GM19025 (cell line): ENCODE measurements around the gene TBC1D8.
"Not testable (repeated sequence)": the region's sequence is repeated elsewhere in the genome, so short reads cannot be mapped to it uniquely, and the experiment has no call there.

Source experiments
- ATAC-seq: cut with Tn5 transposase; IDR thresholded peaks from one replicate; pipeline ENCODE4 v1.9.1; 2021; ENCODE audit warnings: mild to moderate bottlenecking, low read depth, moderate library complexity; ENCODE audit not compliant: unreplicated experiment

Gene TBC1D8

GRCh38 chr2:101081375-101081907, 69.7 kb downstream of the TBC1D8 start:
- ATAC-seq, result no peak

DNA sequence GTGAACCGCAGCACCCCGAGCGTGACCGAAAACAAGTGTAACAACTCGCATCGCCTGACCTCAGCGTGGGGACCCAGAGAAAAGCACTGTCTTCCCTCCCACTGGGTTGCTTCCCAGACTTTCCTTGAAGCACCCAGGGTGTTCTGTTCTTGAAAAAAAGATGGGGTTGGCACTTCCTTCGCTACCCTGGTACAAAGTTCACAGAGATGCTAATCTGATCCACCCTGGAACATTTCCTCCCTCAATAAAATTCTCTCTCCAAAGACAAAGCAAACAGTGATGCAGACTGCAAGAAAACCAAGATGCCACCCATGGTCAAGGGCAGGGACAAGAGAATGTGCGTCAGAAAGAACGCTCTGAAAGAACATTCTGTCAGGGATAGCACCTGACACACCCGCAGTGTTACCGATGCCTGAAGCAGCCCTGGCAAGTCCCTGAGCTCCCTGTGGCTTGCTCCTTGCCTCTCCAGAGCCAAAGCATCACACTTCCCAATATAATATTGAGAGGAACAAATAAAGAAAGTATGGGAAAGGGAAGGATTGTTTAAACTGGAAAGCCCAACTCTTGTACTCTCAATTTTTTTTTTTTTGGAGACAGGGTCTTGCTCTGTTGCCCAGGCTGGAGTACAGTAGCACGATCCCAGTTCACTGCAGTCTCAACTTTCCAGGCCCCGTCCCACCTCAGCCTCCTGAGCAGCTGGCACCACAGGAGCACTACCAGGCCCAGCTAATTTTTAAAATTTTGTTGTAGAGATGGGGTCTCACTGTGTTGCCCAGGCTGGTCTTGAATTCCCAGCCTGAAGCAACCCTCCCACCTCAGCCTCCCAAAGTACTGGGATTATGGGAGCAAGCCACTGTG, 70.7 kb downstream of the TBC1D8 start:
- ATAC-seq, result no peak

DNA sequence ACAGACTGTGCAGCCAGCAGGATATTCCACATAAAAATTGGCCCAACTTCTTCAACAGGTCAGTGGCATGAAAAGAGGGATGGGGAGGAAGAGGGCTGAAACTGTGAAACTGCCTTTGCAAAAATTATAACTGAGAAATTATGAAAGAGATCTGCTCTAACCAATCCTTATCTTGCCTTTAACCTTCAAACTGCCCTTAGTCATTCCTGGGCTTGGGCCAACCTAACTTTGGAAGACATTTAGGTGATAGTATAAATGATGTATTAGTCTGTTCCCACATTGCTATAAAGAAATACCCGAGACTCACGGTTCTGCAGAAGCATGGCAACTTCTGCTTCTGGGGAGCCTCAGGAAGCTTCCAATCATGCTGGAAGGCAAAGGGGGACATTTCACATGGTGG, 74.6 kb downstream of the TBC1D8 start:
- ATAC-seq, result no peak

GRCh38 chr2:101064868-101065549, 86.2 kb downstream of the TBC1D8 start:
- peak; percentile 57 for ATAC-seq

DNA sequence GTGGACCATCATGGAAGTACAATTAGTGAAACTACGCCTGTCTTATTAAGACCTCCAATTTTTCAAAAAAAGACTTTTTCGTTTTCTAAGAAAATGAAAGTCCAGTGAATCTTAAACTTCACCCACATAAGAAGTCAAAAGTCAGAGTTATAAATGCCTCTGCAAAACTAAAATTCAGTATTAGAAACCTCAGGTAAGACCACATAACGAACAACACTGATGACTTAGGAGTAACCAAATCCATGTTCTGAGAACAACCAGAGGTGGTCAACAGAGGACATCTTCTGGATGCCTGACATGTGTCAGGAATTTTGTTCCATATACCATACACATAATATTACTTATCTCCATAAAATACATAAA, 86.7 kb downstream of the TBC1D8 start:
- no peak for ATAC-seq

DNA sequence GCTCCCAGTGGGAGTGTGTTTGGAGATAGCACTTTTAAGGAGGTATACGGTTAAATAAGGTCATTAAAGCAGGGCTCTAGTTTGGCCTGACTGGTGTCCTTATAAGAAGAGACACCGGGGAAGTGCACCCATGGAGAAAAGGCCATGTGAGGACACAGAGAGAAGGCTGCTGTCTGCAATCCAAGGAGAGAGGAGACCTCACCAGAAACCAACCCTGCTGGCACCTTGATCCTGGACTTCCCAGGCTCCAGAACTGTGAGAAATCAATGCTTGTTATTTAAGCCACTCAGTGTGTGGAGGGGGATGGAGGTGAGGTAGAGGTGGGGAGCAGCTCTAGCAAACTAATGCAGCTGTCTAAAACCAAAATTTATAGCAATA, 87.1 kb downstream of the TBC1D8 start:
- ATAC-seq, result no peak

GRCh38 chr2:101063352-101064124, 87.6 kb downstream of the TBC1D8 start:
- ATAC-seq, result no peak

DNA sequence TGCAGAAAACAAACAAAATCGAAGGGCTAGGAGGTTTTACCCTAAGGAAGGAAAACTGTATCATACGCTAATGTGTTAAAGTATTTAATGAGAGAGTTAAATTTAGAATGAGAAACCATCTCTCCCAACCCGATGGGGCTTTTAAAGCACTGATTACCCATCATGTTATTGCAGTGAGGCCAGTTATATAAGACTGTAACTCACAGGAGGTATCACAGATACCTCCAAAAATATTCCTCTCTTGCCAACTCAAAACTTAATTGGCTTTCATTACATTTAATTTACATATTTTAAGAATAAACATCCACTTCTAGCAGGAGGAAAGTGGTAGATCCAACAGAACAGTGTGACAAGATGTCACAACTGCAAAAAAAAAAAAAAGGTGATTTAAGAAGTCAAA, 92.8 kb downstream of the TBC1D8 start:
- ATAC-seq, result no peak

GRCh38 chr2:101057051-101057933, 93.9 kb downstream of the TBC1D8 start:
- ATAC-seq, result no peak

DNA sequence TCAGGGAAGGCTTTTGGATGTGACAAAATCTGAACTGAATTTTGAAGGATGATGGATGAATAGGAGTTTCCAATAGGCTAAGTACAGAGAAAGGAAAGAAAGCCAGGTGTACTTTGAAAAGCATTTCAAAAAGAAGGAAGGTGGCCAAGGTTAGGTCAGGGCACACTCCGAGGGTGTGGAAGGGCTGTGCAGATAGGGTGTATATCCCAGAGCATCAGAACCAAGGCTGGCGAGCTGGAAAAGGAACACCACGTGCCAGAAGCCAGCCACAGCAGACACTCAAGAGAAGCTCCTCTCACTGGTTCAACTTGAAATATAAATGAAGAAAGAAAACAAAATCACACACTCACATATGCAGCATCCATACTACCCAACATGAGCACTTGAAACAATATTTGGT, 98.1 kb downstream of the TBC1D8 start:
- no peak for ATAC-seq

DNA sequence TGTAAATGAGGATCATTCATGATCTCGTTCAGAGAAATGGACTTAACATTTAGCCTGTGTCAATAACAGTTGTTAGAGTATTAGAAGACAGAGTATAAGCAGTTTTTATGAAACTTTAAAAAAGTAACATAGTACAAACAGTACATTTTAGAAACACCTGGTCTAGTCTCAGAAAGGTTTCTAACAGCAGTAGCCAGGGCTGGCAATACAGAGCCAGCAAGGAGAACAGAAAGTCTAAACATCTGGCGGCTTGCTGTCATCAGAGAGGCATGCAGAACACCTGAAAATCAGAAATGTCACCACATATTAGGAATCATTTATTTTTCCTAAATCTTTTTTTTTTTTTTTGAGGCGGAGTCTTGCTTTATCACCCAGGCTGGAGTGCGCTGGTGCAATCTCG, 99.0 kb downstream of the TBC1D8 start:
- ATAC-seq, result no peak

GRCh38 chr2:101050886-101051285, 100.3 kb downstream of the TBC1D8 start:
- not testable (repeated sequence) for ATAC-seq

- no peak for ATAC-seq
These were observed 102.4 kb downstream of the TBC1D8 start for GRCh38 chr2:101048756-101049155.

DNA sequence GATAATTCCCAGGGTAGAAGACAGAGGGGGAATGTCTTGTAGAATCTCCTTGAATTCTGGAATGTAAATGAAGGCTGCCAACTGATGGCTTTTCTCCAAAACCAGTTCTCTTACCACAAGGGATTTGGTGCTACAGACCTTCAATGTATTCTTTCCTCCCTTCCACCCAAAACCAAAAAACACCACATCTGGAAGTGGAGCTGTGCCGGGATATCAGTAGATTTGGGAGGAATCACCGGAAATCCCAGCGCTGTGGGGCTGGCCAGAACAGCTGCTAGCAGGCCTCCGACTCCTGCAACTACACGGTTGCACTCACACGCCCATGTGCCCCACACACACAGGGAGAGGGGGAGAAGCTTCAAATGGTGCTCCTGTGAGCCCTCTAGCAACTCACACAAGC, 103.4 kb downstream of the TBC1D8 start:
- no peak for ATAC-seq

DNA sequence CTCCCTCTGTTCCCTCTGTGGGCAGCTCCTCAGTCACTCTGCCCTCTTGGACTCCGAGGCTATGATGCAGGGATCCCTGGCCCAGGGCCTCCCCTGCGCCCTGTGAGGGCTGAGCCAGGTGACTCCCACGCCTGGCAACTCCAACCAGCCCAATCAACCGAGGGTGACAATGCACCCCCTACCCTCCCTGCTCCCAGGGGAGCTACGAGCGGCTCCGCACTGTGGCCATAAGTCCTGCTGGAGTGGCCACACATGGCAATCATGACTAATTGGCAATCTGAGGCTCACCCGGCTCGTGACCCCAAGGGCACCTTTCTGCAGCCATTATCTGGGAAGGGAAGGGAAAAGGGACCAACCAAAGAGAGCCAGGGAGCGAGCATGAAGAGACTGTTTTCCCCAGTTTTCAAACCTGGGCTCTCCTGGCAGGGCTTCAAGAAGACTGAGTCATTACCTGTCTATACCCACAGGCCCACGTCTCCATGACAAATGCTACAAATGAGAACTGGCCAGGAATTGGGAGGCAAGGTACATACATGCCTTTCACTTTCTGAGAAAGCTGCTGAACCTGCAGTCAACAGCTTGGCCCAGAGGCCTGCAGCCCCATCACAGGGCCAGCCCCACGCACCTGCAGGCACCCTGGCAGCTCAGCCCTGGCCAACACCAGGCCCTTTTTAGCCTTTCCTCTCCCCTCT, 104.0 kb downstream of the TBC1D8 start:
- ATAC-seq, result no peak

GRCh38 chr2:101045330-101045729, 105.9 kb downstream of the TBC1D8 start:
- ATAC-seq, result no peak

DNA sequence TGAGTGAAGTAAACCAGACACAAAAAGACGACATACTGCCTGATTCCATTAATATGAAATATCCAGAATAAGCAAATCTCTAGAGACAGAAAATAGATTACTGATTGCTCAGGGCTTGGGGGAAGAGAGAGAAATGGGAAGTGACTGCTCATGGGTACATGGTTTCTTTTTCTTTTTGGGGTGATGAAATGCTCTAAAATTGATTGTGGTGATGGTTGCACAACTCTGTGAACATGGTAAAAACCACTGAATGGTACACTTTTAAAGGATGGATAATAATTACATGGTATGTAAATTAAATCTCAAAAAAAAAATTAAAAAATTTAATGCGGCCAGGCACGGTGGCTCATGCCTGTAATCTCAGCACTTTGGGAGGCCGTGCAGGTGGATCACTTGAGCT, 109.8 kb downstream of the TBC1D8 start:
- ATAC-seq, result no peak

DNA sequence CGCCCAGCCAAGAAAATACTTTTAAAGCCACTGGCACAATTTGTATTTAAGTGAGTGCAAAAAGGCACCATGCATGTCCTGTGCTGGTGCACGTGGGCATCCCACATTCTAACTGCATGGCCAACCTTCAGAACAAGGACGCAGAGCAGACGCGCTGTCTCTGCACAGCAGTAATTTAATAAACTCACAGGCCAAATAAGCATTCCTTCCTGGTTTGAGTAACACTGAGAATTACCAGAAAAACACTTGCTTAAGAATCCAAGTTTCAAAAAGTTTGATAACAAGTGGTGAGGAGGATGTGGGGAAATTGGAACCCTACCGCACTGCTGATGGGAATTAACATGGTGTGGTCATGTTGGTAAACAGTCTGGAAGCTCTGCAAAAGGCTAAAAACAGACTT, 110.4 kb downstream of the TBC1D8 start:
- ATAC-seq, result no peak

- no peak for ATAC-seq
These were observed 111.1 kb downstream of the TBC1D8 start for GRCh38 chr2:101040072-101040471.
